ENCODE data around the gene ASGR2.
"Not testable (repeated sequence)": the region's sequence is repeated elsewhere in the genome, so short reads cannot be mapped to it uniquely, and the experiment has no call there.

Gene ASGR2

DNA sequence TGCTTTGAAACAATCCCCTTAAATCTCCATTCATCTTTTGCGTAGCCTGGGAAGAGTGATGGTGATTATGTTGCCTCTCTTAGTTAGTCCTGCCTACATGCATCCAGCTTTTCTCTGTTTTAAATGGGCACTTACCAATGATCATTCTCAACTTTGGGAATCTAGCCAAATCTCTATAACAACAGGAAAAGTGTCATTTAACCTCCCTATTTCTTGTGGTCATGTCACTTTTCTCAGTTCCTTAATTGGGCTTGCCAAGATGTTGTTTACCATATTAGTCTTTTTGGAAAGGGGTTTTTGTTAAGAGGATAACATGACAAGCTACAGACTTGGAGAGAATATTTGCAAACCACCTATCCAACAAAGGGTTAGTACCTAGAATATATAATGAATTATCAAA, 19.0 kb downstream of the ASGR2 start:
- Histone ChIP-seq H3K36me3 (ENCODE audit: control insufficient read depth, insufficient read depth, low read length) (no peaks in the 10 kb centered on the region), H3K4me3 (ENCODE audit: low read depth, low read length) (no peak overlapping the region), H3K27me3 (ENCODE audit: control insufficient read depth, insufficient read depth, low read length) (peaks cover 3% of the 10 kb centered on the region; the same call in 1 of the 2 replicates)

GRCh38 chr17:7094652-7095019, 20.0 kb downstream of the ASGR2 start:
- H3K27ac ChIP-seq (ENCODE audit: low read depth, low read length), result no peak overlapping the region
- H3K9ac ChIP-seq (ENCODE audit: low read depth, low read length), result no peak overlapping the region
- no peaks in the 10 kb centered on the region for H3K36me3 ChIP-seq (ENCODE audit: control insufficient read depth, insufficient read depth, low read length)

More for the DNA sequence above, 19.0 kb downstream of the ASGR2 start:
- Histone ChIP-seq H3K9ac (ENCODE audit: low read depth, low read length) (no peak overlapping the region), H3K4me1 (ENCODE audit: control insufficient read depth, insufficient read depth, low read length) (no peaks in the 10 kb centered on the region), H3K27ac (ENCODE audit: low read depth, low read length) (no peak overlapping the region), H3K9me3 (ENCODE audit: control insufficient read depth, insufficient read depth, low read length) (no peaks in the 10 kb centered on the region)

GRCh38 chr17:7091311-7092005, 23.2 kb downstream of the ASGR2 start:
- H3K36me3 ChIP-seq (ENCODE audit: control insufficient read depth, insufficient read depth, low read length); H3K9ac ChIP-seq (ENCODE audit: low read depth, low read length); H3K4me1 ChIP-seq (ENCODE audit: control insufficient read depth, insufficient read depth, low read length); H3K27ac ChIP-seq (ENCODE audit: low read depth, low read length); H3K4me3 ChIP-seq (ENCODE audit: low read depth, low read length); H3K27me3 ChIP-seq (ENCODE audit: control insufficient read depth, insufficient read depth, low read length); H3K9me3 ChIP-seq (ENCODE audit: control insufficient read depth, insufficient read depth, low read length): not testable (repeated sequence)

More at GRCh38 chr17:7094652-7095019, 20.0 kb downstream of the ASGR2 start:
- Histone ChIP-seq H3K4me3 (ENCODE audit: low read depth, low read length) (no peak overlapping the region), H3K4me1 (ENCODE audit: control insufficient read depth, insufficient read depth, low read length) (no peaks in the 10 kb centered on the region), H3K9me3 (ENCODE audit: control insufficient read depth, insufficient read depth, low read length) (no peaks in the 10 kb centered on the region), H3K27me3 (ENCODE audit: control insufficient read depth, insufficient read depth, low read length) (peaks cover 3% of the 10 kb centered on the region; the same call in 1 of the 2 replicates)

GRCh38 chr17:7089570-7089969, 25.1 kb downstream of the ASGR2 start:
- not testable (repeated sequence) for H3K4me3 ChIP-seq (ENCODE audit: low read depth, low read length); H3K9ac ChIP-seq (ENCODE audit: low read depth, low read length); H3K4me1 ChIP-seq (ENCODE audit: control insufficient read depth, insufficient read depth, low read length); H3K36me3 ChIP-seq (ENCODE audit: control insufficient read depth, insufficient read depth, low read length); H3K27ac ChIP-seq (ENCODE audit: low read depth, low read length); H3K9me3 ChIP-seq (ENCODE audit: control insufficient read depth, insufficient read depth, low read length); H3K27me3 ChIP-seq (ENCODE audit: control insufficient read depth, insufficient read depth, low read length)

DNA sequence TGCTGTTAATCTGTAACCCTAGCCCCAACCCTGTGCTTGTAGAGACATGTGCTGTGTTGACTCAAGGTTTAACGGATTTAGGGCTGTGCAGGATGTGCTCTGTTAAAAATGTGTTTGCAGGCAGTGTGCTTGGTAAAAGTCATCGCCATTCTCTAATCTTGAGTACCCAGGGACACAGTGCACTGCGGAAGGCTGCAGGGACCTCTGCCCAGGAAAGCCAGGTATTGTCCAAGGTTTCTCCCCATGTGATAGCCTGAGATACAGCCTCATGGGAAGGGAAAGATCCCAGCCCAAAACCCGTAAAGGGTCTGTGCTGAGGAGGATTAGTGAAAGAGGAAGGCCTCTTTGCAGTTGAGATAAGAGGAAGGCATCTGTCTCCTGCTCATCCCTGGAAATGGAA, 26.2 kb downstream of the ASGR2 start:
- not testable (repeated sequence) for H3K36me3 ChIP-seq (ENCODE audit: control insufficient read depth, insufficient read depth, low read length)

GRCh38 chr17:7084088-7084487, 30.5 kb downstream of the ASGR2 start:
- Histone ChIP-seq H3K27ac (ENCODE audit: low read depth, low read length) (no peak overlapping the region), H3K4me3 (ENCODE audit: low read depth, low read length) (no peak overlapping the region), H3K27me3 (ENCODE audit: control insufficient read depth, insufficient read depth, low read length) (no peaks in the 10 kb centered on the region), H3K9me3 (ENCODE audit: control insufficient read depth, insufficient read depth, low read length) (no peaks in the 10 kb centered on the region), H3K36me3 (ENCODE audit: control insufficient read depth, insufficient read depth, low read length) (no peaks in the 10 kb centered on the region), H3K4me1 (ENCODE audit: control insufficient read depth, insufficient read depth, low read length) (no peaks in the 10 kb centered on the region; the same call in 1 of the 2 replicates), H3K9ac (ENCODE audit: low read depth, low read length) (no peak overlapping the region)

More for the DNA sequence above, 26.2 kb downstream of the ASGR2 start:
- H3K27ac ChIP-seq (ENCODE audit: low read depth, low read length); H3K27me3 ChIP-seq (ENCODE audit: control insufficient read depth, insufficient read depth, low read length); H3K9ac ChIP-seq (ENCODE audit: low read depth, low read length); H3K4me3 ChIP-seq (ENCODE audit: low read depth, low read length); H3K4me1 ChIP-seq (ENCODE audit: control insufficient read depth, insufficient read depth, low read length); H3K9me3 ChIP-seq (ENCODE audit: control insufficient read depth, insufficient read depth, low read length): not testable (repeated sequence)

DNA sequence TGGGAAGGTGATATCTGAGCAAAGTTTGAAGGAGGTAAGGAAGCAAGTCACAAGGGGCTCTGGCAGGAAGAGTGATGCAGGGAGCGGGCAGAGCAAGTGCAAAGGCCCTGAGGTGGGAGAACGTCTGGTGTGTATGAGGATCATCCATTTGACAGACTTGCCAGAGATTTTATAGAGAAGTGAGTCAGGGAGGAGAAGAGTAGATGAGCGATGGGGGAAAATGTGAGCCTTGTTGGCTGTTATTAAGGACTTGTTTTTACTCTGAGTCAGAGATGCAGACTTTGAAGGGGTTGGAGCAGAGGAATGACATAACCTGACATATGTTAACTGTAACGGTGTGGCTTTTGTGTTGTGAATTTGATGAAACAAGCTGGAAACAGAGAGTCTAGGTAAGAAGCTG, 31.0 kb downstream of the ASGR2 start:
- H3K4me3 ChIP-seq (ENCODE audit: low read depth, low read length), result no peak overlapping the region
- H3K27me3 ChIP-seq (ENCODE audit: control insufficient read depth, insufficient read depth, low read length), result no peaks in the 10 kb centered on the region
- no peak overlapping the region for H3K9ac ChIP-seq (ENCODE audit: low read depth, low read length)
- H3K36me3 ChIP-seq (ENCODE audit: control insufficient read depth, insufficient read depth, low read length), result no peaks in the 10 kb centered on the region
- H3K27ac ChIP-seq (ENCODE audit: low read depth, low read length), result no peak overlapping the region
- H3K9me3 ChIP-seq (ENCODE audit: control insufficient read depth, insufficient read depth, low read length), result no peaks in the 10 kb centered on the region
- H3K4me1 ChIP-seq (ENCODE audit: control insufficient read depth, insufficient read depth, low read length), result no peaks in the 10 kb centered on the region; the same call in 1 of the 2 replicates

- H3K9ac ChIP-seq (ENCODE audit: low read depth, low read length), result no peak overlapping the region
- H3K9me3 ChIP-seq (ENCODE audit: control insufficient read depth, insufficient read depth, low read length), result no peaks in the 10 kb centered on the region
- no peak overlapping the region for H3K4me3 ChIP-seq (ENCODE audit: low read depth, low read length)
Observed at GRCh38 chr17:7081341-7082062, 33.1 kb downstream of the ASGR2 start.

DNA sequence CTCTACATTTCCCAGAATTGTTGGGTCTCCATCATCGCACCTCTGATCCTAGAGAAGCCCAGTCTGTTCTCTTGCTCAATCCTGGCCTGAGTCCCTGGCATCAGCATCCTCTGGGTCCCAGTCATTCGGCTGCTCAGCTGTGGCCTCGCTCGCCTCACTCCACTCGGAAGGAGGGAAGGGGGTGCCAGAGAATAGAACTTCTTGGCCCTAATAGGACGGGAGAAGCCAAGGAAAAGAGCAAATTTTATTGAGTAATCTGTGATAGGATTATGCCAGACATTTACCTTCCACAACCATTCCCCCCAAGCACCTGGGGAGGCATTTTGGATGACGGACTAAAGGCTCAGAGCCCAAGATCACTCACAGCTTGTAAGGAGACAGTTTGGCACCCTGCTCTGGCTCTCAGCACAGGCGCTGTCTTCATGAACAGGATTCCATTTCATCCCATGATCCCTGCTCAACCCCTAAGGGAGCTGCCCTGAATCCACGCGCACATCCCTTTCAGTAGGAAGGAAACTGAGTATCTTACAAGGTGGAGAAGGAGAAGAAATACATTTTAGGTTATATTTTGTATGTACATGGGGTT, 34.1 kb downstream of the ASGR2 start:
- Histone ChIP-seq H3K27ac (ENCODE audit: low read depth, low read length) (no peak overlapping the region), H3K9me3 (ENCODE audit: control insufficient read depth, insufficient read depth, low read length) (no peaks in the 10 kb centered on the region), H3K4me3 (ENCODE audit: low read depth, low read length) (no peak overlapping the region), H3K4me1 (ENCODE audit: control insufficient read depth, insufficient read depth, low read length) (no peaks in the 10 kb centered on the region), H3K27me3 (ENCODE audit: control insufficient read depth, insufficient read depth, low read length) (no peaks in the 10 kb centered on the region), H3K36me3 (ENCODE audit: control insufficient read depth, insufficient read depth, low read length) (no peaks in the 10 kb centered on the region), H3K9ac (ENCODE audit: low read depth, low read length) (no peak overlapping the region)

More at GRCh38 chr17:7081341-7082062, 33.1 kb downstream of the ASGR2 start:
- H3K36me3 ChIP-seq (ENCODE audit: control insufficient read depth, insufficient read depth, low read length), result no peaks in the 10 kb centered on the region
- no peak overlapping the region for H3K27ac ChIP-seq (ENCODE audit: low read depth, low read length)
- no peaks in the 10 kb centered on the region for H3K27me3 ChIP-seq (ENCODE audit: control insufficient read depth, insufficient read depth, low read length)
- H3K4me1 ChIP-seq (ENCODE audit: control insufficient read depth, insufficient read depth, low read length), result no peaks in the 10 kb centered on the region

GRCh38 chr17:7079581-7080455, 34.8 kb downstream of the ASGR2 start, which contains the start of gene CLEC10A:
Gene CLEC10A, minus strand, starts transcription at chr17:7080251. Its CDS starts 1,439 bp downstream, at chr17:7078812.
- Histone ChIP-seq H3K9me3 (ENCODE audit: control insufficient read depth, insufficient read depth, low read length) (no peaks in the 10 kb centered on the region), H3K4me1 (ENCODE audit: control insufficient read depth, insufficient read depth, low read length) (no peaks in the 10 kb centered on the region), H3K9ac (ENCODE audit: low read depth, low read length) (no peak within 1 kb of the TSS), H3K27me3 (ENCODE audit: control insufficient read depth, insufficient read depth, low read length) (no peaks in the 10 kb centered on the region), H3K4me3 (ENCODE audit: low read depth, low read length) (no peak within 1 kb of the TSS), H3K36me3 (ENCODE audit: control insufficient read depth, insufficient read depth, low read length) (no peaks in the 10 kb centered on the region), H3K27ac (ENCODE audit: low read depth, low read length) (no peak within 1 kb of the TSS)

All from HUES48 (cell line).